Osteoblast (primary cell): Measurements from ENCODE around the gene SURF1. TPM values are rescaled to one million over a fixed set of nuclear protein-coding genes. Genes with fewer than 3 reads are reported as not detected.
"Not testable (repeated sequence)": the region's sequence is repeated elsewhere in the genome, so short reads cannot be mapped to it uniquely, and the experiment has no call there.

Experiments
- DNase-seq: peaks from one replicate; pipeline ENCODE4 v3.0.0; 2011; ENCODE audit warnings: low spot score, mixed read lengths; ENCODE audit not compliant: insufficient read length; ENCODE audit errors: missing footprints
- H2AFZ ChIP-seq: 2 replicates; pipeline ENCODE4 v1.6.0; 2011; ENCODE audit warnings: mild to moderate bottlenecking, low read length
- H3K27ac ChIP-seq: 2 replicates; pipeline ENCODE4 v1.5.1; 2011; ENCODE audit warnings: mild to moderate bottlenecking, low read depth, low read length, moderate library complexity
- H3K27me3 ChIP-seq: 2 replicates; pipeline ENCODE4 v1.6.0; 2012; ENCODE audit warnings: mild to moderate bottlenecking, control low read depth, inconsistent platforms, low read length, moderate library complexity; ENCODE audit not compliant: insufficient read depth
- H3K36me3 ChIP-seq: 2 replicates; pipeline ENCODE4 v1.5.1; 2011; ENCODE audit warnings: mild to moderate bottlenecking, low read length, control low read depth, moderate library complexity; ENCODE audit not compliant: insufficient read depth
- H3K4me1 ChIP-seq: 2 replicates; pipeline ENCODE4 v1.5.1; 2011; ENCODE audit warnings: mild to moderate bottlenecking, low read length, control low read depth, moderate library complexity; ENCODE audit not compliant: insufficient read depth
- H3K4me2 ChIP-seq: 2 replicates; pipeline ENCODE4 v1.6.0; 2011; ENCODE audit warnings: mild to moderate bottlenecking, low read length; ENCODE audit not compliant: insufficient read depth
- H3K4me3 ChIP-seq: fragments of 200-600 bp; sonication (generic); 3 replicates; pipeline ENCODE4 v1.5.1; 2012; ENCODE audit warnings: mild to moderate bottlenecking, low read length, inconsistent platforms; ENCODE audit not compliant: insufficient read depth
- H3K79me2 ChIP-seq: 2 replicates; pipeline ENCODE4 v1.6.0; 2012; ENCODE audit warnings: mild to moderate bottlenecking, low read length, control low read depth, inconsistent platforms; ENCODE audit not compliant: insufficient read depth
- H3K9me3 ChIP-seq: 2 replicates; pipeline ENCODE4 v1.5.1; 2011; ENCODE audit warnings: low read depth, low read length, control low read depth
- H4K20me1 ChIP-seq: 2 replicates; pipeline ENCODE4 v1.6.0; 2012; ENCODE audit warnings: mild to moderate bottlenecking, low read length, control low read depth; ENCODE audit not compliant: insufficient read depth
- total RNA-seq: library from RNA; depleted of rRNA; stranded (reverse); fragments of >200 nt; gene quantifications from 2 replicates; pipeline ENCODE4 v1.2.3, GENCODE V29; 2012
- TF ChIP-seq, protein P1 (sequence below): IDR thresholded peaks from 2 replicates; pipeline ENCODE4 v1.5.1; 2011; ENCODE audit warnings: mild to moderate bottlenecking, low read depth, low read length, moderate library complexity; ENCODE audit errors: extremely low read depth

The SURF1 gene
- total RNA-seq, 1 donor: 21.0 TPM

- Histone ChIP-seq H3K9me3 (no peaks in the 10 kb centered on the region), H3K36me3 (peaks cover 45% of the 10 kb centered on the region), H3K27me3 (no peaks in the 10 kb centered on the region), H3K4me1 (peaks cover 13% of the 10 kb centered on the region), H3K4me3 (no peak overlapping the region), H3K79me2 (peaks cover 31% of the 10 kb centered on the region), H4K20me1 (peaks cover 21% of the 10 kb centered on the region), H3K4me2 (no peak overlapping the region), H2AFZ (no peak overlapping the region), H3K27ac (no peak overlapping the region)
- DNase-seq: peak; percentile 62
- TF ChIP-seq, protein P1, sequence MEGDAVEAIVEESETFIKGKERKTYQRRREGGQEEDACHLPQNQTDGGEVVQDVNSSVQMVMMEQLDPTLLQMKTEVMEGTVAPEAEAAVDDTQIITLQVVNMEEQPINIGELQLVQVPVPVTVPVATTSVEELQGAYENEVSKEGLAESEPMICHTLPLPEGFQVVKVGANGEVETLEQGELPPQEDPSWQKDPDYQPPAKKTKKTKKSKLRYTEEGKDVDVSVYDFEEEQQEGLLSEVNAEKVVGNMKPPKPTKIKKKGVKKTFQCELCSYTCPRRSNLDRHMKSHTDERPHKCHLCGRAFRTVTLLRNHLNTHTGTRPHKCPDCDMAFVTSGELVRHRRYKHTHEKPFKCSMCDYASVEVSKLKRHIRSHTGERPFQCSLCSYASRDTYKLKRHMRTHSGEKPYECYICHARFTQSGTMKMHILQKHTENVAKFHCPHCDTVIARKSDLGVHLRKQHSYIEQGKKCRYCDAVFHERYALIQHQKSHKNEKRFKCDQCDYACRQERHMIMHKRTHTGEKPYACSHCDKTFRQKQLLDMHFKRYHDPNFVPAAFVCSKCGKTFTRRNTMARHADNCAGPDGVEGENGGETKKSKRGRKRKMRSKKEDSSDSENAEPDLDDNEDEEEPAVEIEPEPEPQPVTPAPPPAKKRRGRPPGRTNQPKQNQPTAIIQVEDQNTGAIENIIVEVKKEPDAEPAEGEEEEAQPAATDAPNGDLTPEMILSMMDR: no peak
Measured at GRCh38 chr9:133331641-133332380, 24.5 kb downstream of the SURF1 start.

DNA sequence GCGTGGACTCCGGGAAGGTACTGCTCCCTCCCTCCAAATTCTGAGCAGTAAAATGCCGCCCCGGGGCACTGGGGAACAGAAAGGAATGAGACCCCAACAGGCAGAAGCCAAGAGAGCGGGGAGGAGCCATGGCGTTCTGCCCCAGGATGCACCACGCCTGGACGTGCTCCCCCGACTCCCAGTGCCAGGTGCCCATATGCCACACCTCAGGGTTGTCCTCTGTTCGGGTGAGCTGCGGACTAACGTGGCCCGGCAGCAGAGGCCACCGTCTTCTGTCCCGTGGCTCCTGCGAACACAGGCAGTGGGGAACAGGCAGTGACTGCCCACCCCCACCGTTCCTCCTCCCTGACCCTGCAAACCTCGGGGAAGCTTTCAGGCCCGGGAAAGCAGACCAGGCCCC, 25.1 kb downstream of the SURF1 start:
- no peaks in the 10 kb centered on the region for H3K9me3 ChIP-seq
- no peak overlapping the region for H3K4me3 ChIP-seq
- peaks cover 45% of the 10 kb centered on the region for H3K36me3 ChIP-seq
- no peak overlapping the region for H2AFZ ChIP-seq
- H3K4me2 ChIP-seq: no peak overlapping the region
- H3K4me1 ChIP-seq: peaks cover 7% of the 10 kb centered on the region
- peaks cover 21% of the 10 kb centered on the region for H4K20me1 ChIP-seq
- DNase-seq: no peak
- H3K27ac ChIP-seq: no peak overlapping the region
- TF ChIP-seq, protein P1: no peak
- H3K27me3 ChIP-seq: no peaks in the 10 kb centered on the region
- H3K79me2 ChIP-seq: peaks cover 31% of the 10 kb centered on the region

DNA sequence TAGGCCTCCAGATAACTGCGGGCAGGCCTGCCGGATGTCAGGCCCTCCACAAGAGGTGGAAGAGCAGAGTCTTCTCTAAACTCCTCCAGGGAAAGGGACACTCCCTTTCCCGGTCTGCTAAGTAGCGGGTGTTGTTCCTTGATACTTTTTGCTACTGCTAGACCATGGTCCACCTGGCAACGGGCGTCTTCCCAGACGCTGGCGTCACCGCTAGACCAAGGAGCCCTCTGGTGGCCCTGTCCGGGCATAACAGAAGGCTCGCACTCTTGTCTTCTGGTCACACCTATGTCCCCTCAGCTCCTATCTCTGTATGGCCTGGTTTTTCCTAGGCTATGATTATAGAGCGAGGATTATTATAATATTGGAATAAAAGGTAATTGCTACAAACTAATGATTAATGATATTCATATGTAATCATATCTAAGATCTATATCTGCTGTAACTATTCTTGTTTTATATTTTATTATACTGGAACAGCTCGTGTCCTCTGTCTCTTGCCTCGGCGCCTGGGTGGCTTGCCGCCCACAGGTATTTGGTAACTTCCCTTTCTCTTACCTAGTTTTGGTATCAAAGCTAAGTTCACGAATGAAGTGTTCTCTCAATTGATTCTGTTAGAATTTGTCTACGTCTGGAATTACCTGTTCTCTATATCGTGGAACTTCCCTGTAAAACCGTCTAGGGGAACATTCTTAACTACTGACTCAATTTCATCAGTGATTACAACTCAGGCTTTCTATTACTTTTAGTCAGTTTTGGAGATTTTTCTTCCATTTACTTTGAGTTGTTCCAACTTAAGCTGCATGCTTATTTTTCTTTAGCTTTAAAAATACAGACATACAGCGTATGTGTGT, 26.8 kb downstream of the SURF1 start:
- H3K4me3 ChIP-seq, DNase-seq: not testable (repeated sequence)
- TF ChIP-seq, protein P1: peak; percentile 46

More for the DNA sequence above, 26.8 kb downstream of the SURF1 start:
- H3K9me3 ChIP-seq, H3K27ac ChIP-seq, H3K4me1 ChIP-seq, H3K4me2 ChIP-seq, H3K27me3 ChIP-seq, H2AFZ ChIP-seq: not testable (repeated sequence)
- peaks cover 20% of the 10 kb centered on the region for H4K20me1 ChIP-seq
- H3K36me3 ChIP-seq: peaks cover 44% of the 10 kb centered on the region
- H3K79me2 ChIP-seq: peaks cover 16% of the 10 kb centered on the region
